ENCODE data around the gene SLC25A13. TPM values are rescaled to one million over a fixed set of nuclear protein-coding genes. Genes with fewer than 3 reads are reported as not detected.

Gene SLC25A13
- total RNA-seq, 1 experiment from 2014 or later: 77.2 TPM

GRCh38 chr7:96319439-96319838 lies 2.5 kb downstream of the SLC25A13 start (continued):
- TF ChIP-seq ZNF425 (CRISPR knock-in tag; conservative IDR thresholded peaks at IDR 0.05) (no peak), ATF2 (CRISPR knock-in tag; IDR thresholded peaks at IDR 0.05; ENCODE audit: borderline replicate concordance, low read depth) (no peak), ZNF232 (CRISPR knock-in tag; IDR thresholded peaks at IDR 0.05) (no peak)

- ChIA-PET POLR2A (no interaction called here), CTCF (no interaction called here)
- Mint-ChIP-seq H3K27ac (no peak overlapping the region), H3K4me1 (peaks cover 66% of the 10 kb centered on the region), H3K9me3 (no peaks in the 10 kb centered on the region), H3K4me3 (no peak overlapping the region), H3K27me3 (ENCODE audit: low read depth) (no peaks in the 10 kb centered on the region), H3K36me3 (no peaks in the 10 kb centered on the region)
- TF ChIP-seq ZSCAN18 (CRISPR knock-in tag; IDR thresholded peaks at IDR 0.05): no peak
- no peak for TF ChIP-seq NR3C1 (CRISPR knock-in tag; conservative IDR thresholded peaks at IDR 0.05; ENCODE audit: low read depth)
- TF ChIP-seq TEAD4 (CRISPR knock-in tag; IDR thresholded peaks at IDR 0.05): no peak
- no peak for TF ChIP-seq E2F4 (CRISPR knock-in tag; IDR thresholded peaks at IDR 0.05; ENCODE audit: borderline replicate concordance, low read depth)
- TF ChIP-seq ATF6 (CRISPR knock-in tag; IDR thresholded peaks at IDR 0.05): no peak
- TF ChIP-seq JAZF1 (CRISPR knock-in tag; IDR thresholded peaks at IDR 0.05): no peak
- no peak for TF ChIP-seq ARID4B (CRISPR knock-in tag; IDR thresholded peaks at IDR 0.05; ENCODE audit: borderline replicate concordance)
- TF ChIP-seq IRF1 (CRISPR knock-in tag; IDR thresholded peaks at IDR 0.05): no peak
- ATAC-seq (no peak), DNase-seq (ENCODE audit: low spot score) (no peak)
These were observed 4.9 kb downstream of the SLC25A13 start for GRCh38 chr7:96316949-96317348.
